HUDEP-2 (cell line): ENCODE measurements around the gene TTC31.
"Not testable (repeated sequence)": the region's sequence is repeated elsewhere in the genome, so short reads cannot be mapped to it uniquely, and the experiment has no call there.

Experiments
- DNase-seq, 76 experiments: peaks; one replicate each; lab custom pipeline; 2025; ENCODE audit not compliant: unreplicated experiment in 76 of 76; lab: John Stamatoyannopoulos, UW

Gene TTC31

DNA sequence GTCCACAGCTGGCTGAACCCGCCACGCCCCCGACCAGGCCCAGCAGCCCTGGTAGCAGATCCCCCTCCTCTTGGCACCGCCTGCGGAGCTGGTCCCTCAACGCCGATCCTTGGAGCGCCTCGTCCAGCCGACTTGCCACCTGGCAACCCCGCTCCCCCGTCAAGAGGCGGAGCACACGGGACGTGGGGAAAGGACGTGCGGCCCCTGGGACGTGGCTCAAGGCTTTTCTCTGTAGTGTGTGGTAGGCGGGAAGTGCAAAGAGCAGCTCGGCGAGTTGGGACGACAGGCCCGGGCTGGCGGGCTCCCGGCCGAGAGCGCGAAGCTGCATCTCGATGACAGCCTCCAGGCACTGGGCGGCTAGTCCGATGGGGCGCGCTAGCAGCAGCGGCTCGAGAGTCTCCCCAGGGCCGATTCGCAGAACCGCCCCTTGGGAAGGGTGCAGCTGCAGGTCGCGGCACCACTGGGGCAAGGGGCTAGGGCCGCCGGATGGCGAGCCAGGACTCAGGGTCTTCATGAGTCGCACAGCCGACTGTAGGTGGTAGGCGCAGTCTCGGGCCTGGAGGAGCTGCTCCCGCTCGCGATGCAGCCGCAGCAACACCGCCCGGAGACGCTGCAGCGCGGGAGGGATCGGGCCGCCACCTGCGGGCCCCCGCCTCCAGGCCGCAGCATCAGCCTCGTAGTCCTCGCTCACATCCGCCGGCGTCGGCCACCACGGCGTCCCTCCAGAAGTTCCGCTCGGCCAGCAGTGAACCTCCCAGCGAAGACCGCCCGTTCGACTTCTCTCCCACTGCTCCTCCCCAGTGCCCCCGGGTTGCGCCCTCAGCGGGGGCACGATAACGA, 700 bp upstream of the TTC31 start:
- DNase-seq: peak in 24 of 76 experiments; percentile 19 to 88 (median 48)

DNA sequence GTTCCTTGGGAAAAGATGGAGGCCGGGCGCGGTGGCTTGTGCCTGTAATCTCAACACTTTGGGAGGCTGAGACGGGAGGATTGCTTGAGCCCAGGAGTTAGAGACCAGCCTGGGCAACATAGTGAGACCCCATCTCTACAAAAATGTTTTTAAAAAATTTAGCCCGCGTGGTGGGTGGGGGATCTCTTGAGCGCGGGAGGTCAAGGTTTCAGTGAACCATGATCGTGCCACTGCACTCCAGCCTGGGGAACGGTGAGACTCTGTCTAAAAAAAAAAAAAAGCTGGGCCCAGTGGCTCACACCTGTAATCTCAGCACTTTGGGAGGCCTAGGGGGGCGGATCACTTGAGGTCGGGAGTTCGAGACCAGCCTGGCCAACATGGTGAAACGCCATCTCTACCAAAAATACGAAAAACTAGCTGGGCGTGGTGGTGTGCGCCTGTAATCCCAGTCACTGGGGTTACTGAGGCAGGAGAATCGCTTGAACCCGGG, 839 bp downstream of the TTC31 start:
- not testable (repeated sequence) for DNase-seq

DNA sequence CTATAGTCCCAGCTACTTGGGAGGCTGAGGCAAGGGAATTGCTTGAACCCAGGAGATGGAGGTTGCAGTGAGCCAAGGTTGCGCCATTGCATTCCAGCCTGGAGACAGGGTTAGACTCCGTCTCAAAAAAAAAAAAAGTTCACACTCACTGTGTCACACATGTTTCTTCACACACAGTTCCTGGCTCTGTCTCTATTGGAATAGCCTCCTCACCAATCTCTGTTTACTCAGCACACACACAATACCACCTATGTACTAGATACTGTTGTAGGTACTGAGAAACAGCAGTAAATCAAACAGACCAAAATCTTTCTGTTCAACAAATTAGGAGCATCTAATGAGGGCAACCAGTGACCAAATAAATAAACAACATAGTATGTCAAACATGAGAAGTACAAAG, 3.3 kb downstream of the TTC31 start:
- no peak for DNase-seq

DNA sequence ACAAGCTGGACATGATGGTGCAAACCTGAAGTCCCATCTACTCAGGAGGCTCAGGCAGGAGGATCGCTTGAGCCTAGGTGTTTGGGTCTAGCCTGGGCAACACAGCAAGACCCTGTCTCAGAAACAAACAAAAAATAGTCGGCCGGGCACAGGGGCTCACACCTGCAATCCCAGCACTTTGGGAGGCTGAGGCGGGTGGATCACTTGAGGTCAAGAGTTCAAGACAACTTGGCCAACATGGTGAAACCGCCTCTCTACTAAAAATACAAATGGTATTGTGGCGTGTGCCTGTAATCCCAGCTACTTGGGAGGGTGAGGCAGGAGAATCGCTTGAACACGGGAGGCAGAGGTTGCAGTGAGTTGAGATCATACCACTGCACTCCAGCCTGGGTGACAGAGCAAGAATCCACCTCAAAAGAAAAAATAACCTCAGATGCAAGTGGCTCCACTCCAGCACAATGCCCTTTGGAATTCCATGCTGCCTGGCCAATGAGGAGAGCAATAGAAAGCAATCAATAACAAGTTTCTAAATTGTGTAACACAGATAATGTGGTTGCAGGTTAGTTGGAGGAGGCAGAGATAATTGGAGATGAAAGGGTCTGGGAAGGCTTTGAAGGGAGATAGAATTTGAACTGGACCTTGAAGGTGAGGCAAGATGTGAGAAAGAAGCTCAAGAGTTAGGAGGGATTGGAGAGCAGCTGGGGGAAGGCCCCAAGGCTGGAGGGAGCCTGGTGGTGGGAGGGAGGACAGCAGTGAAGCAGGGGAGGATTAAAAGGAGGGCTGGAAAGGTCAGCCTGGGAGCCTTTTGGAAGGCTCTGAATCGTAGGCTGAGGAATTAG, 6.0 kb downstream of the TTC31 start:
- DNase-seq: no peak

DNA sequence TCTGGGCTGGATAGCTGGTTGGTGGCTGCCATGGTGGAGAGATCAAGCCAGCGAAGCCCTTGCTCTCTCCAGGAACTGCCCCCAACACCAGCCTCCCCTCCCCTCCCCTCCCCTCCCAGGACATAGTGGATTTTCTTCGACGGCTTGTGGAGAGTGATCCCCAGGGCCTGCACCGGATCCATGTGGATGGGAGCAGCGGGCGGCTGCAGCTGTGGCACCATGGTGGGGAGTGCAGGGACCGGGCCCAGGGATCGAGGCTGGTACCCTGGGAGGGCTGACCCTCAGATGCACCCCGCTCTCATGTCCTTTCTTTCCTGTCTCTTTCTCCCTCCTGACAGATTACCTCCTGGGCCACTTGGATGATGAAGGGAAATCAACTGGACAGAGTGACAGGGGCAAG, 7.0 kb downstream of the TTC31 start:
- DNase-seq: no peak

DNA sequence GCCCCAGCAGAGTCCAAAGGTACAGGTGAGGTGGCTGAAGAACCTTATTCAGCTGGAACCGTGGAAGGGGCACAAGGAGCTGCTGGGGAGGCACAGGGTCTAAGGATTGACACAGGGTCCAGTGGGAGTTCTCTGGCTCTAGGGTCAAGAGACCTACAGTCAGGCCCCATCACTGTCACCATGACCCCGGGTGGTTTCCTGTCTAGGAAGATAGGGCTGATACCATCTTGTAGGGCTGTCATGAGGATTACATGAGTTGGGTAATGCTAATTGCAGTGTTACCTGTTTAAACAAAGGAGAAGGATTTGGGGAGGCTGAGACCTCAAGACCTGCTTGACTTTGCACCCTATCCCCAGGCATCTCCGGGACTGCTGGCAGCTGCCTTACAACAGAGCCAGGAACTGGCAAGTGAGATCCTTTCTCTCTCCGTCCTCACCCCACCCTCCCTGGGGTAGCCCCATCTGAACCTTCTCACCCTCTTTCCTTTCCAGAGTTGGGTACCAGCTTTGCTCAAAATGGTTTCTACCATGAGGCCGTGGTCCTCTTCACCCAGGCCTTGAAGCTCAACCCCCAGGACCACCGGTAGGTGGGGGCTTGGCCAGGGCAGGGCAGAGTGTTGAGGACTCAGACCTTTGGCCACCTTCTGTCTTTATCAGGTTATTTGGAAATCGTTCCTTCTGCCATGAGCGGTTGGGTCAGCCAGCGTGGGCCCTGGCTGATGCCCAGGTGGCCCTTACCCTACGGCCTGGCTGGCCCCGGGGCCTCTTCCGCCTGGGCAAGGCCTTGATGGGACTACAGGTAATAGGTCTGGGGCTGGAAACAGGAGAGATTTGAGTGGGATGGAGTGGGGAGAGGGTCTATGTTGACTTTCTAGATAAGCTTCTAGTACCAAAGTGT, 9.0 kb downstream of the TTC31 start:
- DNase-seq: no peak

DNA sequence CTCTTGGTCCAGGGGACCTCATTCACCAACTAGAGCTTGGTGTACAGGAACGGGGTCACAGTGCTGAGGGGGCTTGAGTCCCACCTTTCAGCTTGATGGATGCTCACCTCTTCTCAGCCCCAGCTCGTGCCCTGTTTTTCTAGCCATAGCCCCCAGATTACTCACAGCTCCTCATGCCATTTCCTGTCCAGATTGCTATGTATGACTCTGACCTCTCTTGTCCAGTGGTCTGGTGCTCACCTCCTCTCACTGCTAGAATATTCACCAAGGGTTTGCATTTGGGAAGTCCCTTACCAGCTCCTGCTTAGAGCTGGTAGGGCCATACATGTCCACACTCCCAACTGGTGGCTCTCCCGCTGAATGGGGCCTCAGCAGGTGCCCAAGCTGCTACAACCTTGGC, 10.7 kb downstream of the TTC31 start:
- DNase-seq: no peak

- DNase-seq: no peak
These were observed 12.6 kb downstream of the TTC31 start for GRCh38 chr2:74495440-74495839.

GRCh38 chr2:74496997-74497776, 14.3 kb downstream of the TTC31 start:
- DNase-seq: no peak

GRCh38 chr2:74497777-74498499, 15.1 kb downstream of the TTC31 start:
- DNase-seq: no peak

DNA sequence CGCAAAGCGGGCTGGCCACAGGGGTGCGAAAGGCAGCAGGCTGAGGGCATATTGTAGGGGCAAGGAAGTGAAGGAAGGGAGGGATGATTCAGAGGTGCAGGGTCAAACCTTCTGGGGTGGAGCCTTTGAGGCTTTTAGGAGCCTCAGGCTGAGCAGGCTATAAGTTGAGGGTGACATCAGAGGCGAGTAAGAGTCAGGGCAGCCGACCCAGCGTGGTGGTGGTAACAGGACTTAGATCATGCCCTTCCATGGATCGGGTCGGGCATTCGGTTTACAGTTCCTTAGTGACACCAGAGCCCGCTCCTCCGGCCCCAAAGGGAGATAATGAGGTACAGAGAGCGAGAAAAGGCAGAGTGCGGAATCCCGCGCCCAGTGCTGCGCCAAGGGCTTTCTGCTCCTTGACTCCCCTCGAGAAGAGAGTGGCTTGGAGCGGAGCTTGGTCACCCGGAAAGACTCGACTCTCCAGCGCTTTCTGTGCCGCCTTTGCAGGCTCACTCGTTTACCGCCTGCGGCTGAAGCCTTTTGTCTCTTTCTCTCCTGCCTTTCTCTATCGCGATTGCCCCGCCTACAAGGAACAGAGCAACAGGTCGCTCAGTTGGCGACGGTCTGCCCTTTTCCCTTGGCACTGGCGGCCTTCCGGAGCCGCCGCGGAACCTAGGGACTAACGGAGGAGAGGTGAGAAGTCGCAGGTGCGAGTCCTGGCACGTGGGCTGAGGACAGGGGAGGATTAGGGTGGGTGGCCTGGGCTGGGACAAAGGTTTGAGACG, 15.8 kb downstream of the TTC31 start:
- peak in 36 of 76 experiments; percentile 12 to 77 (median 40) for DNase-seq

DNA sequence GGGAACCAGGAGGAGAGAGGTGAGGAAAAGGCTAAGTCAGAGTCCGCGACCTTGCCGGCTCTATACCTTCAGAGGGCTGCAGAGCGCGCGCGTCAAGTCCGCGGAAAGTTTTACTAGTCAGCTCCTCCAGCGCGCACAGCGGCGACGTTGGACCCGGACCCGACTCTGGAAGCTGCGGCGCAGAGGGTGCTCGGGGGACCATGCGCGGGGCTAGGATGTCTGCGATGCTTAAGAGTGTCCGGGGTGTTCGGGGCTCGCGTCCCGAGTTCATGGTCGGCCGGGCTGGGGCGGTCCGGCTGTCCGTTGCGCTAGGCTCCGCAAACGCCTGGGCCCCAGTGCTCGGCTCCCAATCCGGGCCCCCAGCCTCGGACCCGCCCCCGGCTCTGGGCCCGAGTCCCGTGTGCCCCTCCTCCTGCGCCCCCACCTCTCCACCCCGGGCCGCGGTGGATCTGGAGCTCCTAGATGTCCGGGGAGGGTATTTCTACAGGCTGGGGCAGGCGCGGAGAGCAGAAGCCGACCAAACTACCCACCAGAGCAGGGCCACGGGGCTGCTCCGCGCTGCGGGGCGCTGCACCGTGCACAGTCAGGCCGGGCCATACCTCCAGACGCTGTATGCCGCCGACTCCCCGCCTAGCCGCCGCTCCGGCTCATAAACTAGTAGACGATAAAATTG, 16.5 kb downstream of the TTC31 start, which contains the start of gene LBX2:
Gene LBX2, minus strand, starts transcription at position 337 of the 673 bp plus-strand sequence. Its CDS starts 66 bp downstream, at position 271.
- DNase-seq: peak in 9 of 76 experiments; percentile 16 to 71 (median 38)

DNA sequence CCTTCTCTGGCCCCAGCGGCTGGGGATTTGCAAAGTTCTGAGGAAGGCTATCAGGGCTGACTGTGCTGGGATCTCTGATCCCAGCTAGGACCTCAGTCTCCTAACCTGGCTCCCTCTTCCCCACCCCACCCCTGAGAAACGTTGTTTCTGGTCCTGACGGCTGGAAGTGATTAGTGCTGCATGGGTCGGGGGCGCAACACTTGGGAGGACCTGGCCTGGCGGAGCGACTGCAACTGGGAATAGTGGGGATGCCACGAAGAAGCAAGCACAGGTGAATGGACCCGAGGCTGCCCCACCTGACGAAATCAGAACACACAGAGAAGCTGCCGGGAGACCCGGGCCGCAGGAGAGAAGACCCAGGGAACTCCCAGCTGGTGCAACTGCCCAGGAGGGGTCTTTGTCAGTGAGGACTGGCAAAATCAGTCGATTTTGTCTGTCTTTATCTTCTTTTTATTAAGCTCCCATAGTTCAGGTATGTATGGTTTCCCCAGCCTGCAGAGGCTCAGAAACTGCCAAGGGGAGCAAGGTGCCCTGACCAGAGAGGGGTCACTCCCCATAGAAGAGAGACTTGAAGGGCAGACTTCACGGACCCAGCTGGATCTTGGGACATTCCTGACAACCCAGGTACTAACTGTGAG, 17.2 kb downstream of the TTC31 start:
- DNase-seq: no peak

GRCh38 chr2:74500578-74500946, 17.7 kb downstream of the TTC31 start:
- no peak for DNase-seq

- DNase-seq: no peak
These were observed 18.6 kb downstream of the TTC31 start for GRCh38 chr2:74501335-74502071.

- DNase-seq: no peak
These were observed 19.4 kb downstream of the TTC31 start for GRCh38 chr2:74502147-74502719.
